CMK (cell line): ENCODE data around the gene HOXA9.

Experiments used
- DNase-seq: peaks from one replicate; pipeline ENCODE4 v3.0.0-alpha.2; 2010; ENCODE audit warnings: low read depth

HOXA9 gene

GRCh38 chr7:27124902-27125689, 40.2 kb downstream of the HOXA9 start:
- DNase-seq: no peak

DNA sequence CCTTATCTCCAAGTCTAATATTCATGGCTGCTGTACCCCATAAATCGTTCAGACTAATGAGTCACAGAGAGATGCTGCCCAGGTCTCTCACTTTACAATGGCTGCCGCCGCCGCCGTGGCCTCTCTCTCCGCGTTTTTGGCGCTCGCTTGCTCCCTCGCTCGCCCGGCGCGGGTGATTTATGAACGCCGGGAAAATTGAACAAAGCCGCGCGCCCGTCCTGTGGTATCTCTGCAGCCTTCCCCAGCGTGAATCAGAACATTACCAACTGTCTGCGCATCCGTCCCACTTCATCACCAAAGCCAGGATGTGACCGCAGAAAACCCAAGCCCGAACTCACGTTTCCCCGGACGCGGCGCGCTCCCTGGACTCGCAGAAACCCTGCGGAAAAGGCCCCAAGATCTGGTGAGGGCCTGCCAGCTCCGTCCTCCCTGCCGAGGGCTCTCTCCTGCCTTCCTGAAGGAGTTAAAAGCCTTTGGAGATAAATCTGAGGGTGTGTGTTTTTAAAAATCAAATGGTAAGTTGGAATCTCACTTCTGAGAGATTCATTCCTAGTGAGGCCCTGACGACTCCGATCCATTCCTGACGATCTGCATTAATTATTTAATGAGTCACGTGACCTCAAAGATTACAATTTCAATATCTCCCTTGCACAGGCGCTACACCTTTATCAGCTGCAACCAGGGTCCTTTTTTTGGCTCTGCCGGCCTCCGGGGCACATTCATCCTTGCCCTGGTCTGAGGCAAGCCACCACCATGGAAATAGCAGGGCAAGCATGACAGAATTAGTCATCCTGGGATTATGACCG, 41.0 kb downstream of the HOXA9 start:
- no peak for DNase-seq

- DNase-seq: no peak
Observed at GRCh38 chr7:27123477-27124053, 41.8 kb downstream of the HOXA9 start.

GRCh38 chr7:27123007-27123476, 42.3 kb downstream of the HOXA9 start:
- no peak for DNase-seq

DNA sequence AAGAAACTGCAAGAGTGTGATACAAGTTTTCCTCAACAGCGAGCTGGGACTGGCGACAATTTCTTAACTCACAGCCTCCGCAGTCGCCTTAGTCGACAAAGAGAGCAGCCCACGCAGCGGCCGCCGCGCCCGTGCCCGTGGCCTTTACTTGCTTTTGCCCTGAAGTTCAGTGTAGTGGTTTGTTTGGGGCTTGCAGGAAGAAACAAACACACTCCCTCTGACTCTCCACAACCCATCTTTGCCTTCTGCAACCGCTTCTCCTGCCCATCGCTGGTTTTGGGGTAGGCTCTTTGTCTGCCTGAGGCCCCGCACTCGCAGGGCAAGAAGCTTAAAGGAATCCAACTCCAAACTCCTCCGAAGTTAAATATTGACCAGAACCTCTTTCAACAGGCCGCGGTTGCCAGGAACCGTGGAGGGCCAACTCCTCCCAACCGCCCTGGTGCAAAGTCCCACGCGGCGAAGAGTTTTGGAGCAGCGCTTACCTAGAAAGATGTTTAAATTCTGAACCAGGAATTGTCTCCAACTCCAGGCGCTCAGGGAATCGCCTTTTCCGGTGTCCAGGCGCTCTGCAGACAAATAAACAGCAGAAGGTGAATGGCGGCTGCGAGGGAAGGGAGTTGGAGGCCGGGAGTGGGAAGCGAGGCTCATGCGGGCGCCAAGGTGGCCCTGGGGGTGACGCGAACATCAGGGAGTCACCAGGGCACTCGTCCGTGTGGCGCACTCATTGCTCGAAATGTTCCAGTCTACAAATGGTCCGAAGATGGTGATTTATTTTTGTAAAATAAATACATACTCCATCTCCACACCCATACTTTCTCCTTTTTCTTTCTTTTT, 43.0 kb downstream of the HOXA9 start:
- DNase-seq: no peak

- DNase-seq: no peak
Observed at GRCh38 chr7:27121684-27122076, 43.7 kb downstream of the HOXA9 start.

GRCh38 chr7:27119412-27119911, 45.9 kb downstream of the HOXA9 start:
- no peak for DNase-seq

GRCh38 chr7:27118580-27118979, 46.8 kb downstream of the HOXA9 start:
- DNase-seq: no peak

DNA sequence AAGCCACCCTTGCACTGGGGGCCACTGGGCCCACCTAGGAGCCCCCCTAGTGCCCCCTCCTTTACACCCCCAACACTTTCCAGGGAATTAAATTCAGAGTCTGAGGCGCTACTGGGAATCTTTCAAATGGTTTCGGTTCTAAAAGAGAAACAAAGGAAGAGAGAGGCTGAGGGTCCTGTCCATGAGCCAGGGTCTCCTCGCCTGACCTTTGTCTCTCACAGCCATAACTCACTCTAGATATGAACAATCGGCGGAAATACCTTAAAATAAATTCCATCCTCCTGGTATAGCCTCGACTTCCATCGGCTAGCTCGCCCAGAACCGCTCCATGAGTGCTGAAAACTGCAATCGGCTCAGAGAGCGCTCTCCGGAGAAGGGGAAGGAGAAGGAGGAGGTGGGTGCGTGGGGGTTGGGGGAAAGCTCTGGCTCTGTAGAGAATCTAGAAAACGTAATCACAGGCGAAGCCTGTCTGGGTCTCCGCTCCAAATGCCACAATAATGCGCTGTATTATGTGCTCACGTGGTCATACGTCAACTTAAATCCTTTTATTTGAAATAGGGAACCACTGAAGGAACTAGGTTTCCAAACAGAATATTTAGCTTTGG, 47.3 kb downstream of the HOXA9 start:
- no peak for DNase-seq

GRCh38 chr7:27116962-27117886, 48.1 kb downstream of the HOXA9 start:
- no peak for DNase-seq

GRCh38 chr7:27116031-27116961, 49.0 kb downstream of the HOXA9 start:
- DNase-seq: no peak

GRCh38 chr7:27115221-27116026, 49.9 kb downstream of the HOXA9 start:
- DNase-seq: no peak

GRCh38 chr7:27114881-27115220, 50.5 kb downstream of the HOXA9 start:
- no peak for DNase-seq

DNA sequence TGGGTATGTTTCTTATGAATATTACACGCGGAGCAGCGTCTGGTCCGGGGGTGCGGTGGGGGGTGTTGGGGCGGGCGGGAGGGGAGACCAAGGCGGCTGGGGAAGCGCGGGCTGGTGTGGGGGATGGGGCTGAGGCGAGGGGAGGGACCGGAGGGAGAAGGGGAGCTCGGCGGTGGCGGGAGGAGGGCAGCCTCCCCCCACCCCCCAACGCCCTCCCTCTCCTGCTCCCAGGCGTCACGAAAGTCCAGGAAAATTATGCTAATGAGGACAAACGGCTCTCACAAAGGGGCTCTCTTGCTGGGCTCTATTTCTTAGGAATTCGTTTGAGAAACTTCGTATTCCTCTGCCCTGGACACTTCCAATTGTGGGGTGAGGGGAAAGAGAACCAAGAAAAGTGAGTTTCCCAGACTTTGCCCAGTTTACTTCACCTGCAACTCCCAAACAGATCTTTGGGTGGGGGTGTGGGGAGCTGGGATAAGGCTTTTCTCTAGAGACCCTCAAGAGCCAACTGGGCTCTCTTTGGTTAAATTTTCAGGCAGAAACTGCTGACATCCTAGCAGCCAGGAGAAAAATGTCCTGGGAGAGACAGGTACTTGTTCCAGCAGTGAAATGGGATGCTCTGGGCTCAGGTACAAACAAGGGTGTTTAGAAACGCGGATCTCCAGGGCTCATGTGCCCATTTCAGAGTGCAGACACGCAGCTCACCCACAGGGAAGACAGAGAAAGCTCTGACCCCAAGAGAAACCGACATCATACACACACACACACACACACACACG, 51.2 kb downstream of the HOXA9 start:
- DNase-seq: no peak

DNA sequence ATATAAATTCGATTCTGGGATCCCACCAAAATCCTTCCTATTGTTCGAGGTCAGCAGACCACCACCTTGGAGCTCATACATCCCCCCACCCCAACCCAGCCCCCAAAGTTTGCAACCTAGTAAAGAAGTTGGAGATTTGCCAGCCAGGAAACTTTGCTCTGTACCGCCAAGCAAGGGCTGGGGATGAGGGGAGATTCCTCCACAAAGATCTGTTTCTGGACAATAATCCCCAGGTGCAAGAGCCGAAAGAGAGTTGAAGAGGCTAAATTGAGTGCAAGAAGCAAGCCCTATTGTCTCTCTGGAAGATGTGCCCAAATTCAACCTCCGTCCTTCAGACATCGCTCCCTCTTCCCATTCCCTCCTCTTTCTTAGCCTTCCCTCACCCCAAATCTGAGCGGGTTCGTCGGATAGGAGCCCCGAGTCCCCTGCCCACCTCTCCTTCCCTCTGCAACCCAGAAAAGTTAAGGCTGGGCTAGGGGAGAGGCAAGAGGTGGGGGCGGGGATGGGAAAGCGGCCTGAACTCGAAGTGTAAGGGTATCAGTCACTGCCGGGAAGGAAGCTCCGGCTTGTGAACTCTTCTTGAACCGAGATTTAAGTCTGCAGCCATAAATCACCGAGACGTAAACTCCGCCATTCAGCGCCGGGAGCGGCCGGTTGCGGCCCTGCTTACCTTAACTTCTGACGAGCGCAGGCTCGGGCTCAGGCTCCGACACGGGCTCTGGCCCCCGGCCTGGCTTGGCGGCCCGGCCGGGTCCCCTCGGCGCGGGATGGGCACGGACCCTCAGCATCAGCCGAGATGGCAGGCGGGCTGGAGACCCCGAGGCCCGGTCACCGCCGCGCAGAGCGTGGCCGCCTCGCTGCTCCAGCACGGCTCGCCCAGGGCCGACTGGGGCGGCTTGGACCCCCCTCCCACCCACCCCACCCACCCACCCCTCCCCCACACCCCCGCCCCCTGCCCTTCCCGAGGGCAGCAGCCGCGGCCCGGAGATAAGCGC, 52.1 kb downstream of the HOXA9 start:
- DNase-seq: no peak
